ENCODE measurements around the gene VWA5B2. TPM values are rescaled to one million over a fixed set of nuclear protein-coding genes. Genes with fewer than 3 reads are reported as not detected.
"Not testable (repeated sequence)": the region's sequence is repeated elsewhere in the genome, so short reads cannot be mapped to it uniquely, and the experiment has no call there.

Gene VWA5B2
- total and polyA plus RNA-seq, 2 of the 4 experiments (the other 2 are of a cell fraction): not detected

DNA sequence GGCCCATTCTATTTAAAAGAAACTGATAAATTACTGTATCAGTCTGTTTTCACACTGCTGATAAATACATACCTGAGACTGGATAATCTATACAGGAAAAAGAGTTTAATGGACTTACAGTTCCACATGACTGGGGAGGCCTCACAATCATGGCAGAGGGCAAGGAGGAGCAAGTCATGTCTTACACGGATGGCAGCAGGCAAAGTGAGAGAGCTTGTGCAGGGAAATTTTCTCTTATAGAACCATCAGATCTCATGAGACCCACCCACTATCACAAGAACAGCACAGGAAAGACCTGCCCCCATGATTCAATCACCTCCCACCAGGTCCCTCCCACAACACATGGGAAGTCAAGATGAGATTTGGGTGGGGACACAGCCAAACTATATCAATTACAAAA is 37.9 kb downstream of the VWA5B2 start:
- H4K5ac ChIP-seq (ENCODE audit: low read depth, low read length); H3K4me1 ChIP-seq (ENCODE audit: control insufficient read depth, insufficient read depth, low read length); intact Hi-C loops (cut with micrococcal nuclease); H3K23ac ChIP-seq (ENCODE audit: low read depth, low read length); H2AK9ac ChIP-seq (replicated peaks; ENCODE audit: low read depth, low read length, poor library complexity); H3K4ac ChIP-seq (ENCODE audit: low read depth, low read length); H3K9me3 ChIP-seq (ENCODE audit: control insufficient read depth, insufficient read depth, low read length); H2AK5ac ChIP-seq (ENCODE audit: low read depth, low read length); ATAC-seq (ENCODE audit: low read depth); H2BK15ac ChIP-seq (ENCODE audit: low read depth, low read length); H3K36me3 ChIP-seq (ENCODE audit: control insufficient read depth, insufficient read depth, low read length); DNase-seq; H3K9me1 ChIP-seq (ENCODE audit: insufficient read depth, low read length); H3K9ac ChIP-seq (ENCODE audit: low read depth, low read length); BruUV-seq (replicated peaks); H3K4me3 ChIP-seq (ENCODE audit: insufficient read depth, low read depth, low read length); H4K91ac ChIP-seq (ENCODE audit: insufficient read depth, low read depth, low read length); H4K8ac ChIP-seq (ENCODE audit: low read depth in 2 of 2, low read length in 2 of 2); H2BK120ac ChIP-seq (ENCODE audit: low read depth, low read length); H3K79me1 ChIP-seq (ENCODE audit: low read depth in 1 of 2, low read length in 2 of 2); H3K18ac ChIP-seq (ENCODE audit: low read depth, low read length); dilution Hi-C loops (cut with HindIII; ENCODE audit: low sequenced_read_pairs, unreplicated experiment); H2BK5ac ChIP-seq (ENCODE audit: low read depth, low read length, poor library complexity, severe bottlenecking); H3K4me2 ChIP-seq (ENCODE audit: low read depth, low read length); POLR2A ChIA-PET (ENCODE audit: unreplicated experiment); H3K14ac ChIP-seq (replicated peaks; ENCODE audit: low read depth, low read length); H2BK20ac ChIP-seq (ENCODE audit: low read depth, low read length); H3K56ac ChIP-seq (ENCODE audit: extremely low read depth, insufficient read depth, low read length); H4K20me1 ChIP-seq (ENCODE audit: insufficient read depth, low read length); H3K27ac ChIP-seq (ENCODE audit: insufficient read depth, low read length); H2AFZ ChIP-seq (replicated peaks; ENCODE audit: low read length, poor library complexity): not testable (repeated sequence)
- peaks cover 27% of the 10 kb centered on the region for H3K27me3 ChIP-seq (ENCODE audit: control insufficient read depth, insufficient read depth, low read length)
- no CpG with 5 or more reads among the region's 1 CpG for WGBS, 2 experiments (ENCODE audit: extremely low coverage in 2 of 2, insufficient read length in 1 of 2)
- in situ Hi-C loops (cut with MboI; ENCODE audit: low sequenced_read_pairs): loop anchor here (25.0 kb wide), 1 partner anchor 805 kb away; no protein-coding TSS in a partner anchor
- CTCF ChIA-PET: interaction anchor here (0.6 kb wide), 1 partner anchor 164 kb away, joined by 4 read pairs; no protein-coding TSS in a partner anchor
